DMS53 treated with DMSO at 0.1 percent for 48 hours (cell line): ENCODE results near the gene RBM33.
"Not testable (repeated sequence)": the region's sequence is repeated elsewhere in the genome, so short reads cannot be mapped to it uniquely, and the experiment has no call there.

Source experiments
- DNase-seq: peaks from one replicate; lab custom pipeline; 2025; ENCODE audit not compliant: unreplicated experiment; lab: John Stamatoyannopoulos, UW

Gene RBM33

GRCh38 chr7:155644178-155644970 lies at the start of gene RBM33:
RBM33 (plus strand) TSS chr7:155644661; CDS start chr7:155644877, 216 bp downstream.
- peak; percentile 83 for DNase-seq

- DNase-seq = no peak
These were observed 49.5 kb upstream of the RBM33 start for GRCh38 chr7:155594961-155595366.

- DNase-seq = no peak
These were observed 46.7 kb upstream of the RBM33 start for GRCh38 chr7:155597753-155598140.

GRCh38 chr7:155598810-155599210 lies 45.7 kb upstream of the RBM33 start:
- peak; percentile 42 for DNase-seq

- DNase-seq = no peak
These were observed 42.3 kb upstream of the RBM33 start for GRCh38 chr7:155602156-155602555.

- DNase-seq = no peak
These were observed 41.7 kb upstream of the RBM33 start for GRCh38 chr7:155602750-155603149.

- no peak for DNase-seq
These were observed 41.1 kb upstream of the RBM33 start for GRCh38 chr7:155603205-155603857.

GRCh38 chr7:155603858-155604503 lies 40.5 kb upstream of the RBM33 start:
- no peak for DNase-seq

- no peak for DNase-seq
These were observed 39.9 kb upstream of the RBM33 start for GRCh38 chr7:155604504-155604997.

GRCh38 chr7:155609185-155609584 lies 35.3 kb upstream of the RBM33 start:
- DNase-seq = no peak

- DNase-seq = no peak
These were observed 33.7 kb upstream of the RBM33 start for GRCh38 chr7:155610633-155611193.

GRCh38 chr7:155611808-155612447 lies 32.5 kb upstream of the RBM33 start:
- no peak for DNase-seq

- no peak for DNase-seq
These were observed 31.8 kb upstream of the RBM33 start for GRCh38 chr7:155612658-155613057.

GRCh38 chr7:155615085-155615484 lies 29.4 kb upstream of the RBM33 start:
- not testable (repeated sequence) for DNase-seq

GRCh38 chr7:155618708-155619633 lies 25.5 kb upstream of the RBM33 start:
- DNase-seq = peak; percentile 27

- no peak for DNase-seq
These were observed 24.7 kb upstream of the RBM33 start for GRCh38 chr7:155619634-155620271.

GRCh38 chr7:155620497-155620896 lies 24.0 kb upstream of the RBM33 start:
- DNase-seq = no peak

GRCh38 chr7:155621418-155621980 lies 23.0 kb upstream of the RBM33 start:
- DNase-seq = no peak

- no peak for DNase-seq
These were observed 20.0 kb upstream of the RBM33 start for GRCh38 chr7:155624412-155624811.
